BLaER1 (cell line): ENCODE results near the gene DALRD3.

ENCODE experiments used
- H3K27ac ChIP-seq: shearing (Covaris generic); formaldehyde crosslinking; 2 replicates; pipeline ENCODE4 v1.8.1; 2022
- H3K27me3 ChIP-seq: shearing (Covaris generic); formaldehyde crosslinking; 2 replicates; pipeline ENCODE4 v1.8.1; 2022
- H3K36me3 ChIP-seq: shearing (Covaris generic); formaldehyde crosslinking; 2 replicates; pipeline ENCODE4 v1.8.1; 2022
- H3K4me1 ChIP-seq: shearing (Covaris generic); formaldehyde crosslinking; 2 replicates; pipeline ENCODE4 v1.8.1; 2022
- H3K4me2 ChIP-seq: shearing (Covaris generic); formaldehyde crosslinking; 2 replicates; pipeline ENCODE4 v1.8.1; 2022
- H3K4me3 ChIP-seq: shearing (Covaris generic); formaldehyde crosslinking; 2 replicates; pipeline ENCODE4 v1.8.1; 2022
- H3K9ac ChIP-seq: shearing (Covaris generic); formaldehyde crosslinking; 2 replicates; pipeline ENCODE4 v1.8.1; 2022
- H3K9me3 ChIP-seq: shearing (Covaris generic); formaldehyde crosslinking; 2 replicates; pipeline ENCODE4 v1.8.1; 2022
- H4K20me1 ChIP-seq: shearing (Covaris generic); formaldehyde crosslinking; 2 replicates; pipeline ENCODE4 v1.8.1; 2022
- Cebpa-rat ChIP-seq: shearing (Covaris generic); IDR thresholded peaks from 2 replicates; pipeline ENCODE4 v1.8.1; 2022

Gene DALRD3

DNA sequence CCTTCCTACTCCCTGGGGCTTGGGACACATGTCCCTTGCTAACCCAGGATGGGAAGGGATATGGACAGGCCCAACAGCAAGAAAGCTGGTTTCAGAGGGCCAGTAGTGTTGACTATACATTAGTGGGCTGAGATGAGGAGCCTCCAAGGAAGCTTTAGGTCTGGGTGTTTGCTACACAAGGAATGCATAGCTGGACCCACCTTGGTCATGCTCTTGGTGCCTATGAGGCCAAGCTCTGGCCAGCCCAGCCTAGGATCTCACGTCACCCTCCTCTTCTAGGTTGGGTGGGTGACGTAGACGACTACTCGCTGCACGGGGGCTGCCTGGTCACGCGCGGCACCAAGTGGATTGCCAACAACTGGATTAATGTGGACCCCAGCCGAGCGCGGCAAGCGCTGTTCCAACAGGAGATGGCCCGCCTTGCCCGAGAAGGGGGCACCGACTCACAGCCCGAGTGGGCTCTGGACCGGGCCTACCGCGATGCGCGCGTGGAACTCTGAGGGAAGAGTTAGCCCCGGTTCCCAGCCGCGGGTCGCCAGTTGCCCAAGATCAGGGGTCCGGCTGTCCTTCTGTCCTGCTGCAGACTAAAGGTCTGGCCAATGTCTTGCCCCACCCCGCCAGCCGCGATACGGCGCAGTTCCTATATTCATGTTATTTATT is 11.8 kb downstream of the DALRD3 start:
- Histone ChIP-seq H3K4me3 (peak overlapping the region; percentile 87), H3K9me3 (no peaks in the 10 kb centered on the region), H3K4me2 (peak overlapping the region; percentile 97), H4K20me1 (peaks cover 37% of the 10 kb centered on the region), H3K27me3 (no peaks in the 10 kb centered on the region), H3K27ac (peak overlapping the region; percentile 99), H3K4me1 (peaks cover 32% of the 10 kb centered on the region), H3K9ac (peak overlapping the region; percentile 98), H3K36me3 (peaks cover 37% of the 10 kb centered on the region)
- no peak for TF ChIP-seq Cebpa-rat

DNA sequence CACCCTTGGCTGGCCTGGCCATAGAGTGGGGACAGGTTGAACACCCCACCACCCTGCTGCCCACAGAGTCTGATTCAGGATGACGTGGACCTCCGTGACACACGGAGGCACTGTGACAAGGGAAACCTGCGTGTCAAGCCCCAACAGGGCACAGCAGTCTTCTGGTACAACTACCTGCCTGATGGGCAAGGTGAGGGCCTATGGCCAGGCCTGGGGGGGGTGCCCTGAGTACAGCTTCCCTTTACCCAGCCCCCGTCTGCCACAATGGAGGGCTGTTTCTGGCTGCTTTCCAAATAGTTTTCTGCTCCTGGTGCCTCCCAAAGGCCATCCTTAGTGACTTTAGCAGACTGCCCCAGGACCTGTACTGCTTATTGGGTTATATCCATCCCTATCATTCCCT is 12.4 kb downstream of the DALRD3 start:
- no peak overlapping the region for H3K9ac ChIP-seq
- peaks cover 32% of the 10 kb centered on the region for H4K20me1 ChIP-seq
- H3K27ac ChIP-seq = peak overlapping the region; percentile 99; the same call in 1 of the 2 replicates
- H3K4me1 ChIP-seq = peaks cover 32% of the 10 kb centered on the region
- peaks cover 32% of the 10 kb centered on the region for H3K36me3 ChIP-seq
- H3K4me3 ChIP-seq = peak overlapping the region; percentile 87
- no peaks in the 10 kb centered on the region for H3K9me3 ChIP-seq
- no peak for TF ChIP-seq Cebpa-rat
- no peaks in the 10 kb centered on the region for H3K27me3 ChIP-seq
- H3K4me2 ChIP-seq = peak overlapping the region; percentile 97

DNA sequence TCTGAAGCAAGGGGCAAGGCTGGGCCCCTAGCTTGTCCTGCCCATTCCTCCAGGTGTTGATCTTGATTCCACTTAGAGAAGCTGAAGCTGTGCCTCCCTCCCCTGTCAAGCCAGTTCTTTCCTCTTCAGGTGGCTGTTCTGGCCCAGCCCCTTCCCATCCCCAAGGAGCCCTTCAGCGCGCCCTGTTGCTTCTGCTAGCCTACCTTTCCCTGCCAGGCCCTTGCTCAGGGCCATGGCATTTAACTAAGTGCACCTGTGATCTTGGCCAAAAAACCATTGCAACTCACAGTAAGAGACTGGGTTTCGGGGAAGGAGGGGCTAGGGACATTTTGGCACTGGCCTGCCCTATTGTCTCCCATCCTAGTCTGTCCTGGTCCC is 13.1 kb downstream of the DALRD3 start:
- no peak overlapping the region for H3K9ac ChIP-seq
- H3K9me3 ChIP-seq = no peaks in the 10 kb centered on the region
- no peaks in the 10 kb centered on the region for H3K27me3 ChIP-seq
- no peak overlapping the region for H3K4me3 ChIP-seq
- H3K4me2 ChIP-seq = no peak overlapping the region
- no peak overlapping the region for H3K27ac ChIP-seq
- H3K36me3 ChIP-seq = peaks cover 25% of the 10 kb centered on the region
- H3K4me1 ChIP-seq = peaks cover 32% of the 10 kb centered on the region
- no peak for TF ChIP-seq Cebpa-rat
- peaks cover 25% of the 10 kb centered on the region for H4K20me1 ChIP-seq

DNA sequence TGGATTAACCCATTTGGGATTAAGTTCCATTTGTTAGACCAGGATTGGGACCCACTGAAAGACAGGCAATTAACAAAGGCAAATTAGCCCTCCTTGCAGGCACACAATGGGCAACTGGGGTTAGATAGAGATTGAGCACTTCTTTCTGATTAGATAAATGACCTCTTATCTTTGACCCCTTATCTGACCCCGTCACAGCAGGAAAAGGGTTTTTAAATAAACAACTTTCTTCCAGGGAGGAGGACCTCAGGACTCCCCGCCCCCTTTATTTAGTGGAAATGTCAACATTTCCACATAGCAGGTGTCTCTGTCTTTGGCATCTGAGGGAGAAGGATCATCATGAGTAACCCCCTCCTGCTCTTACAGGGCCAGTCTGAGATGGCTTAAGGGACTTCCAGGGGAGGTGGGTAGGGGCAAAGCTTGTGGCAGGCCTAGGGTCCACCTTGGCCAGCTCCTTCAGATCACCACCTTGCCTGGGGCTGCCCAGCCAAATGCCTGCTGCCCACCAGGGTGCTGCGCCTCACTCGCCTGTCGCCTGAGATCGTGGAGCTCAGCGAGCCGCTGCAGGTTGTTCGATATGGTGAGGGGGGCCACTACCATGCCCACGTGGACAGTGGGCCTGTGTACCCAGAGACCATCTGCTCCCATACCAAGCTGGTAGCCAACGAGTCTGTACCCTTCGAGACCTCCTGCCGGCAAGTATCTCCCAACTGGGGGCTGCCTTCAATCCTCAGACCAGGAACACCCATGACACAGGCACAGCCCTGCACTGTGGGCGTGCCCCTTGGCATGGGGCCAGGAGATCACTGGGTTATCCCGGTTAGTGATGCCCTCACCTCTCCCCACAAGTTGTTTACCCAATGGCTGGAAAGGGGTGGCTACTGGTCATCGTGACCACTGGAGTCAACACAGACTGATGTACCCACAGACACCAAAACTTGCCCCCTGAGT is 13.8 kb downstream of the DALRD3 start:
- no peak overlapping the region for H3K4me3 ChIP-seq
- no peak overlapping the region for H3K4me2 ChIP-seq
- H3K36me3 ChIP-seq = peaks cover 18% of the 10 kb centered on the region
- H3K27ac ChIP-seq = no peak overlapping the region
- no peaks in the 10 kb centered on the region for H3K27me3 ChIP-seq
- H3K4me1 ChIP-seq = peaks cover 27% of the 10 kb centered on the region
- TF ChIP-seq Cebpa-rat = no peak
- H3K9me3 ChIP-seq = no peaks in the 10 kb centered on the region
- no peak overlapping the region for H3K9ac ChIP-seq
- H4K20me1 ChIP-seq = peaks cover 18% of the 10 kb centered on the region

DNA sequence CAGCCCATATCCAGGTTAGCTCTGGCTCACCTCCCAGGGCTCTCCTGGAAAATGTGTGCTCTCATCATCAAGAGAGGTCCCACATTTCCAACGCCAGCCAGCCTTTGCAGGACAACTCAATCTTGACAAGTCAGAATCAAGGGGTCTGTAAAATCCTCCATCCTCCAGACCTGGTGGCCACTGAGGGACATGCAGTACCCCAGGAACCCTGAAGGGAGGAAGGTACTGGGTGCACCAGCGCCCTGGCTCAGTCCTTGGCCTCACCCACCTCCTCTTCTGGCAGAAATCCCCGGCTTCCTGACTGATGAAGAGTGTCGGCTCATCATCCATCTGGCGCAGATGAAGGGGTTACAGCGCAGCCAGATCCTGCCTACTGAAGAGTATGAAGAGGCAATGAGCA is 17.2 kb downstream of the DALRD3 start:
- no peak overlapping the region for H3K4me3 ChIP-seq
- peaks cover 31% of the 10 kb centered on the region for H3K36me3 ChIP-seq
- no peaks in the 10 kb centered on the region for H3K9me3 ChIP-seq
- no peak for TF ChIP-seq Cebpa-rat
- H4K20me1 ChIP-seq = no peaks in the 10 kb centered on the region
- no peaks in the 10 kb centered on the region for H3K27me3 ChIP-seq
- H3K4me2 ChIP-seq = no peak overlapping the region
- H3K4me1 ChIP-seq = peaks cover 3% of the 10 kb centered on the region
- no peak overlapping the region for H3K9ac ChIP-seq
- H3K27ac ChIP-seq = no peak overlapping the region

DNA sequence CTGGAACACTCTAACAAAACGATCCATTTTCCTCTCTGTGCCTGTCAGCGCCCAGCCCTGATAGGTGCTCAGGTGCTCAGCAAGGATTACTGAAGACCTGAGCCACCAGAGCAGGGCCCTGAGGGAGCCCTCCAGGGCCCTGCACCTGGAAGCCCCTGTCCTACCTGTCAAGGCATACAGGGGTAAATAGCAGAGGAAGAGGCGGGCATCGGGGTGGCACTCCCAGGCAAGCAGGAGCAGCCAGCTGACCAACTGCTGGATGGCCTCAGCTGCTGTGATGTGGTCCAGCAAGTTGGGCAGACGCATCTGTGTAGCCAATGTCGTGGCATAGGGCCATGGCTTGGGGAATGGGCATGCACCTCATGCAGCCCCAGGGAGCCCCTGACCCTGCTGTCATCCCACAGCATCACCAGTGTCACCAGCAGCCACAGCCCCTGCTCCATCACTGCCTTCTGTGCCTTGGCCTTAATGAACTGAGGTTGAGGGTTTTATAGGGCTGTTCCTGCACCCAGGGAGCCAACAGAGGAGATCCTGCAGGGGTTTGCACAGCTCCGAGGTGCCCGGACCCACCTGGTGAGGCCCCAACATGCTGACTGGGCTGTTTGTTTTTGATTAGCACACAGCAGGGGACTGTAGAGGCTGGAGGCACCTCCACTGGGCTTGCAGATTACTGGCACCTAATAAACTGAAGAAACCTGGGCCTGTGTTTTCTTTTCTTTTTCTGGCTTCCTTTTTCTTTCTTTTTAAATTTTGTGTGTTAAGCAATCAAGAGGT is 19.1 kb downstream of the DALRD3 start:
- H3K4me1 ChIP-seq = peaks cover 2% of the 10 kb centered on the region
- H3K36me3 ChIP-seq = peaks cover 28% of the 10 kb centered on the region
- no peaks in the 10 kb centered on the region for H4K20me1 ChIP-seq
- no peak overlapping the region for H3K27ac ChIP-seq
- no peak overlapping the region for H3K4me2 ChIP-seq
- H3K27me3 ChIP-seq = no peaks in the 10 kb centered on the region
- no peak for TF ChIP-seq Cebpa-rat
- H3K4me3 ChIP-seq = no peak overlapping the region
- no peaks in the 10 kb centered on the region for H3K9me3 ChIP-seq
- H3K9ac ChIP-seq = no peak overlapping the region

DNA sequence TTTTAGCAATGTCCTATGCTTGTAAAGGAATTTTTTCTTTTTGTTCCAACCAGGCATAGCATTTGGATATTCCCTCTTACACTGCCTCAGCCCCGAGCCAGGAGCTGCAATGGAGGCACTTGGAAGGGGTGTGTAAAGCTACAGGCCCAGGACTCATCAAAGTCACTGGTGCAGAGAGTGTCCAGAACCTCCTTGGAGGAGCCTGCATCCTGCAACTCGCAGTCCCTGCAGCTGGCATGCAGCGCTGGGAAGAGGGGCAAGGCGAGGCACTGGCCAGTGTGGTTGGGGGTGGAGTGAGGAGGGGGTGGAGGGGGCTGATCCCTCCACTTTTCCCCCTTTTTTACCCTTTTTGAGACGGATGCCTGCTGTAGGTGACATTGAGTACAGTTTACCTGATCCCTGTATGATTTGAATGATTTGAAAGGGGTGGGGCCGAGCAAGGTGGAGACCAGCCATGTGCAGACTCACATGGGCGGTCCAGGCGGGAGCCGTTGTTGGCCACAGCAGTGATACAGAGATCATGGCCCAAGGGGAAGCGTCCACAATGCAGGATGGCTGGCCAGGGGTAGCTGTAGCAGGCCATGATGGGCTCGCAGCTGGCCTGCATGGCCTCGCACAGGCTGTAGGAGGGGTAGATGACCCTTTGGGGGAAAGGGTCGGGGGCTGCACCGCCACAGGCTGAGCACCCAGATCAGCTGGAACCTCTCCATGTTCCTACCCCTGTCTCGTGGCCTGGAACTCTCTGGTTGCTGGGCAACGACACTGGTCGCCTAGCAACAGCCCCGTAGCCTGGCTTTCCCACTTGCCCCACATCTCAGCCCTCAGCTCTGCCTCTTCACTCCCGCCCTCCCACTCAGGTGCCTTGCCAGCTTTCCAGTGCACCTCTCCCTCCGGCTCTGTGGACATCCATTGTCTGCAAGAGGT is 20.4 kb downstream of the DALRD3 start:
- H3K4me2 ChIP-seq = no peak overlapping the region
- H3K36me3 ChIP-seq = peaks cover 33% of the 10 kb centered on the region
- no peak overlapping the region for H3K27ac ChIP-seq
- H4K20me1 ChIP-seq = no peaks in the 10 kb centered on the region
- no peaks in the 10 kb centered on the region for H3K27me3 ChIP-seq
- H3K9ac ChIP-seq = no peak overlapping the region
- no peak overlapping the region for H3K4me3 ChIP-seq
- H3K9me3 ChIP-seq = no peaks in the 10 kb centered on the region
- H3K4me1 ChIP-seq = peaks cover 15% of the 10 kb centered on the region
- TF ChIP-seq Cebpa-rat = no peak

DNA sequence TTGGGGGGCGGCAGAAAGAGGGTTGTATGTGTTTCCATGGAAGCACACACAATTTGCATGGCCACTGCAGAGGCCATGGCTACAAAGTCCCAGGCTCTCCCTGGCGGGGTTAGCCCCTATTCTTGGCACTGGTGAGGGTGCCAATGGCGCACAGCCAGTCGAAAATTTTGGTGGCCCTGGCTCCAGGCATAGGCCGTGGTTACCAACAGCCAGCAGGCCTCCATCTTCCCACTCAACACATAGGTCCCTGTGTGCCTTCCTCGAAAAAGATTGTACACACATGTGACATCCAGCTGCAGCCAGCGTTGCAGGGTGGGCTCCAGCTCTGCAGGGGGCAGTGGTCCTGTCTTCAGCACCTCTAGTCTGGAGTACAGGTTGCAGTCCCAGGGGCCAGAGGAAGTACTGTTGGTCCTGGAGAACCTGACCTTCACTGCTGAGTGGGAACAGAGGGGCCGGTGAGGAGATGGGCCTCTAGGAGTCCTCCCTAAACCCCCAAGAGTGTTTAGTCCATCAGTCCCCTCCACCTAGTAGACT is 21.2 kb downstream of the DALRD3 start:
- H3K9me3 ChIP-seq = no peaks in the 10 kb centered on the region
- no peak for TF ChIP-seq Cebpa-rat
- H3K4me3 ChIP-seq = no peak overlapping the region
- H3K36me3 ChIP-seq = peaks cover 28% of the 10 kb centered on the region
- no peak overlapping the region for H3K27ac ChIP-seq
- H3K4me2 ChIP-seq = no peak overlapping the region
- H4K20me1 ChIP-seq = no peaks in the 10 kb centered on the region
- H3K4me1 ChIP-seq = peaks cover 19% of the 10 kb centered on the region
- H3K27me3 ChIP-seq = no peaks in the 10 kb centered on the region
- H3K9ac ChIP-seq = no peak overlapping the region

DNA sequence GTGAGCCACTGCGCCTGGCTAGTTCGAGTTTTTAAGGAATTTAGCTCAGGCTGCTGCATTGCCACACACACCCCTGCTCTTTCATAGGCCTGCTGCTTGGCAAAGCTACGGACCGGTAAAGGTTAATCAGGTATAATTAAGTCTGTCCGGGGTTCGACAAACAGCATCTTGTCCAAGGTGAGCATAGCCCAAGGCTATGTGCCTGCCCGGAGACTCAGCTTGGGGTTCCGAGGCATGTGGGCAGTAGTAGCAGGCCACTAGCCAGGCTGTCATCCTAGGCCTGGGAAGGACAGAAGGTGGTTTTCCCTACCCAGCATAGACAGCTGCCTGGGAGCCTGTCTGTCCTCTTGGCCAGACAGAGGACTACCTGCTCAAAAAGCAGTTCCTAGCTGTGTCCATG is 21.7 kb downstream of the DALRD3 start:
- H3K4me3 ChIP-seq = no peak overlapping the region
- peaks cover 27% of the 10 kb centered on the region for H3K36me3 ChIP-seq
- no peak overlapping the region for H3K27ac ChIP-seq
- no peaks in the 10 kb centered on the region for H3K9me3 ChIP-seq
- H3K27me3 ChIP-seq = 0 out of 2 replicates have a peak, but pooled peaks cover under 1% of the 10 kb centered on the region
- H3K9ac ChIP-seq = no peak overlapping the region
- no peak for TF ChIP-seq Cebpa-rat
- H4K20me1 ChIP-seq = no peaks in the 10 kb centered on the region
- peaks cover 25% of the 10 kb centered on the region for H3K4me1 ChIP-seq
- no peak overlapping the region for H3K4me2 ChIP-seq
